ENCODE results near the gene NSUN7. TPM values are rescaled to one million over a fixed set of nuclear protein-coding genes. Genes with fewer than 3 reads are reported as not detected.

The NSUN7 gene
- total RNA-seq, 1 experiment from 2014 or later, result 6.7 TPM

DNA sequence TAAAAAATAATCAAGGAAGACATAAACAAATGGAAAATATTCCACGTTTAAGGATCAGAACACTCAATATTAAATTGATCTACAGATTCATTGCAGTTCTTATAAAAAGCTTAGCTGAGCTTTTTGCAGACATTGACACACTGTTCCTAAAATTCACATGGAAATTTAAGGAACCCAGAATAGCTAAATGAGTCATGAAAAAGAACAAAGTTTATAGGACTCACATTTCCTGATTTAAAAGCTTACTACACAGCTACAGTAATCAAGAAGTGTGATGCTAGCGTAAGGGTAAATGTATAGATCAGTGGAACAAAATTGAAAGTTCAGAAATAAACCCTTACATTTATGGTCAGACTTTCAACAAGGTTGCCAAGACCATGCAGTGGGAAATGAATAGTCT, 33.1 kb downstream of the NSUN7 start:
- no peaks in the 10 kb centered on the region for H3K9me2 ChIP-seq (replicated peaks; ENCODE audit: low read length)
- H3K4me2 ChIP-seq (ENCODE audit: low read length), result no peak overlapping the region
- no peak overlapping the region for H2AFZ ChIP-seq (ENCODE audit: low read length)
- ChIA-PET POLR2A (ENCODE audit: unreplicated experiment) (no interaction called here), CTCF (no interaction called here)
- no peaks in the 10 kb centered on the region for H3K79me2 ChIP-seq (ENCODE audit: low read length)
- H3F3A ChIP-seq (ENCODE audit: low read length, unreplicated experiment), result no peaks in the 10 kb centered on the region
- no peak overlapping the region for H3K27ac ChIP-seq (ENCODE audit: low read length)
- DNase-seq (no peak), ATAC-seq (no peak)
- no TSS peak for BruUV-seq (replicated peaks)
- H3K36me3 ChIP-seq (ENCODE audit: low read depth, low read length), result peaks cover 7% of the 10 kb centered on the region; the same call in 1 of the 2 replicates
- H4K20me1 ChIP-seq (ENCODE audit: low read length), result no peaks in the 10 kb centered on the region
- H3K9ac ChIP-seq (ENCODE audit: low read length), result no peak overlapping the region
- H3K9me3 ChIP-seq (ENCODE audit: low read length), result no peaks in the 10 kb centered on the region
- no peak overlapping the region for H3K4me3 ChIP-seq (ENCODE audit: low read length)
- H3K4me1 ChIP-seq (ENCODE audit: insufficient read depth, low read length), result no peaks in the 10 kb centered on the region
- H3K27me3 ChIP-seq (ENCODE audit: low read length), result no peaks in the 10 kb centered on the region
- TF ChIP-seq, protein P1, sequence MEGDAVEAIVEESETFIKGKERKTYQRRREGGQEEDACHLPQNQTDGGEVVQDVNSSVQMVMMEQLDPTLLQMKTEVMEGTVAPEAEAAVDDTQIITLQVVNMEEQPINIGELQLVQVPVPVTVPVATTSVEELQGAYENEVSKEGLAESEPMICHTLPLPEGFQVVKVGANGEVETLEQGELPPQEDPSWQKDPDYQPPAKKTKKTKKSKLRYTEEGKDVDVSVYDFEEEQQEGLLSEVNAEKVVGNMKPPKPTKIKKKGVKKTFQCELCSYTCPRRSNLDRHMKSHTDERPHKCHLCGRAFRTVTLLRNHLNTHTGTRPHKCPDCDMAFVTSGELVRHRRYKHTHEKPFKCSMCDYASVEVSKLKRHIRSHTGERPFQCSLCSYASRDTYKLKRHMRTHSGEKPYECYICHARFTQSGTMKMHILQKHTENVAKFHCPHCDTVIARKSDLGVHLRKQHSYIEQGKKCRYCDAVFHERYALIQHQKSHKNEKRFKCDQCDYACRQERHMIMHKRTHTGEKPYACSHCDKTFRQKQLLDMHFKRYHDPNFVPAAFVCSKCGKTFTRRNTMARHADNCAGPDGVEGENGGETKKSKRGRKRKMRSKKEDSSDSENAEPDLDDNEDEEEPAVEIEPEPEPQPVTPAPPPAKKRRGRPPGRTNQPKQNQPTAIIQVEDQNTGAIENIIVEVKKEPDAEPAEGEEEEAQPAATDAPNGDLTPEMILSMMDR (conservative IDR thresholded peaks at IDR 0.05; ENCODE audit: low read depth, low read length), result no peak
- no peak for TF ChIP-seq EZH2phosphoT487 (IDR thresholded peaks at IDR 0.05; ENCODE audit: borderline replicate concordance, low read length)
- no peak for TF ChIP-seq EZH2 (IDR thresholded peaks at IDR 0.05; ENCODE audit: low read length, unreplicated experiment)
- intact Hi-C loops (cut with micrococcal nuclease), result no loop called here

DNA sequence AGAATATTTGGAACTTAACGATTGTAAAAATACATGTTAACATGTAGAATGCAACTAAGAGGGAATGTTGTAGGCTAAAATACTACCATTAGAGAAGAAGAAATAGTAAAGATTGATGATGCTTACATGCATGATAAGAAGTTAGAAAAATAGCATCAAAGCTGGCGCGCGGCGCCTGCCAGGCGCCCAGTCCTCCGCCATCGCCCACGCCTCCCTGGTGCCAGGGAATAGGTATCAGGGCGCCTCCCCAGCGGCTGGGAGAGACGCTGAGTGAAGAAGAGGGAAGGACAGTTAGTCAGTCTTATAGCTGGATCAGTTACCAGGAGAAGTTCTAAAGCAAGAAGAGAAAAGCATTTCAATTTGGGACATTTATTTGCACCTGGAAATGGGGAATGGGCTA, 36.0 kb downstream of the NSUN7 start:
- BruUV-seq (replicated peaks), result no TSS peak
- Histone ChIP-seq H3K4me1 (ENCODE audit: insufficient read depth, low read length) (no peaks in the 10 kb centered on the region), H3K9ac (ENCODE audit: low read length) (no peak overlapping the region), H3F3A (ENCODE audit: low read length, unreplicated experiment) (no peaks in the 10 kb centered on the region), H3K9me3 (ENCODE audit: low read length) (no peaks in the 10 kb centered on the region), H3K36me3 (ENCODE audit: low read depth, low read length) (no peaks in the 10 kb centered on the region), H3K4me3 (ENCODE audit: low read length) (no peak overlapping the region), H3K27me3 (ENCODE audit: low read length) (no peaks in the 10 kb centered on the region), H3K9me2 (replicated peaks; ENCODE audit: low read length) (no peaks in the 10 kb centered on the region), H3K79me2 (ENCODE audit: low read length) (no peaks in the 10 kb centered on the region), H2AFZ (ENCODE audit: low read length) (no peak overlapping the region), H4K20me1 (ENCODE audit: low read length) (no peaks in the 10 kb centered on the region), H3K27ac (ENCODE audit: low read length) (no peak overlapping the region), H3K4me2 (ENCODE audit: low read length) (no peak overlapping the region)
- ATAC-seq, result no peak
- POLR2A ChIA-PET (ENCODE audit: unreplicated experiment), result no interaction called here
- TF ChIP-seq, protein P1 (conservative IDR thresholded peaks at IDR 0.05; ENCODE audit: low read depth, low read length), result no peak
- TF ChIP-seq EZH2phosphoT487 (IDR thresholded peaks at IDR 0.05; ENCODE audit: borderline replicate concordance, low read length) (no peak), EZH2 (IDR thresholded peaks at IDR 0.05; ENCODE audit: low read length, unreplicated experiment) (no peak)
- intact Hi-C loops (cut with micrococcal nuclease), result no loop called here
- no peak for DNase-seq
- CTCF ChIA-PET, result no interaction called here

DNA sequence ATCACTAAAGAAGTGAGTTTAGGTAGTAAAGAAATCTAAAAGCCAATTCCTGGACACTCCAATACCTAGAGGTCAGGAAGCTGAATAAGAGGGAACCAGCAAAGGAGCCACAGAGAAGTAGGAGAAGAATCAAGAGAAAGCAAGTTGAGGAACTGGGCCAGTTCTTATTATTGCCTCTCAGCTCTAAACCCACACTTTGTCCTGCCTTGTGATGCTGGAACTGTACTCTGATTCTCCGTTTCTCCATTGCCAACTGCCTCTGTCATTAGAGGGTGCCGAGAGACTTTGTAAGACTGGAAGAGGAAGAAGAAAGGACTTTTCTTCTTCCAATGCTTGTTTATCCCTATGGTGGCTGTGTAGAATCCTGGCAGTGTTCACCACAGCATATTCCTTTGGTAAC, 38.6 kb downstream of the NSUN7 start:
- Histone ChIP-seq H3K4me2 (ENCODE audit: low read length) (no peak overlapping the region), H3K27ac (ENCODE audit: low read length) (no peak overlapping the region), H3K79me2 (ENCODE audit: low read length) (no peaks in the 10 kb centered on the region), H3F3A (ENCODE audit: low read length, unreplicated experiment) (no peaks in the 10 kb centered on the region), H4K20me1 (ENCODE audit: low read length) (no peaks in the 10 kb centered on the region), H3K27me3 (ENCODE audit: low read length) (no peaks in the 10 kb centered on the region), H3K9me3 (ENCODE audit: low read length) (no peaks in the 10 kb centered on the region), H3K36me3 (ENCODE audit: low read depth, low read length) (no peaks in the 10 kb centered on the region), H3K9ac (ENCODE audit: low read length) (no peak overlapping the region), H3K4me3 (ENCODE audit: low read length) (no peak overlapping the region), H3K9me2 (replicated peaks; ENCODE audit: low read length) (no peaks in the 10 kb centered on the region), H3K4me1 (ENCODE audit: insufficient read depth, low read length) (no peaks in the 10 kb centered on the region), H2AFZ (ENCODE audit: low read length) (no peak overlapping the region)
- BruUV-seq (replicated peaks), result no TSS peak
- CTCF ChIA-PET, result no interaction called here
- POLR2A ChIA-PET (ENCODE audit: unreplicated experiment), result no interaction called here
- DNase-seq, result no peak
- TF ChIP-seq EZH2phosphoT487 (IDR thresholded peaks at IDR 0.05; ENCODE audit: borderline replicate concordance, low read length) (no peak), EZH2 (IDR thresholded peaks at IDR 0.05; ENCODE audit: low read length, unreplicated experiment) (no peak)
- TF ChIP-seq, protein P1 (conservative IDR thresholded peaks at IDR 0.05; ENCODE audit: low read depth, low read length), result no peak
- intact Hi-C loops (cut with micrococcal nuclease), result no loop called here
- no peak for ATAC-seq

Measured in PC-3 (cell line).